ENCODE data around the gene SEMA3C.

DNA sequence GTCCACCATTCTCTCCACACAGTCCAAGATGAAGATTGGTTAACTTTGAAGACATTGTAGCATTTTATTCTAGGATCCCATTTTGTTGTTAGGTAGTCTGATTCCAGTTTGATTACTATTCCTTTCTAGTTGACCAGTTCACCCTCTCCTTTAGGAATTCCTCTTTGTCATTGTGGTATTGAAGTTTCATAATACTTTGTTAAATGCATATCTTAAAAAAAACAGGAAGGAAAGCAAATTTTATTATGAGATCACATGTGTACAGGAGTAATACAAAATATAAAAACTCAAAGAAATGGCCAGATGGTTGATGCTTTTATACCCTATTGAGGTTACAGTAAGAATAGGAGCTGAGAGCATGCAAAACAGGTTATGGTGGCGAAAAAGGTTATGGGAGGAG is 15.5 kb upstream of the SEMA3C start:
- no peak for TF ChIP-seq POLR2AphosphoS5 (IDR thresholded peaks at IDR 0.05; ENCODE audit: low read depth, low read length)
- TF ChIP-seq, protein P1, sequence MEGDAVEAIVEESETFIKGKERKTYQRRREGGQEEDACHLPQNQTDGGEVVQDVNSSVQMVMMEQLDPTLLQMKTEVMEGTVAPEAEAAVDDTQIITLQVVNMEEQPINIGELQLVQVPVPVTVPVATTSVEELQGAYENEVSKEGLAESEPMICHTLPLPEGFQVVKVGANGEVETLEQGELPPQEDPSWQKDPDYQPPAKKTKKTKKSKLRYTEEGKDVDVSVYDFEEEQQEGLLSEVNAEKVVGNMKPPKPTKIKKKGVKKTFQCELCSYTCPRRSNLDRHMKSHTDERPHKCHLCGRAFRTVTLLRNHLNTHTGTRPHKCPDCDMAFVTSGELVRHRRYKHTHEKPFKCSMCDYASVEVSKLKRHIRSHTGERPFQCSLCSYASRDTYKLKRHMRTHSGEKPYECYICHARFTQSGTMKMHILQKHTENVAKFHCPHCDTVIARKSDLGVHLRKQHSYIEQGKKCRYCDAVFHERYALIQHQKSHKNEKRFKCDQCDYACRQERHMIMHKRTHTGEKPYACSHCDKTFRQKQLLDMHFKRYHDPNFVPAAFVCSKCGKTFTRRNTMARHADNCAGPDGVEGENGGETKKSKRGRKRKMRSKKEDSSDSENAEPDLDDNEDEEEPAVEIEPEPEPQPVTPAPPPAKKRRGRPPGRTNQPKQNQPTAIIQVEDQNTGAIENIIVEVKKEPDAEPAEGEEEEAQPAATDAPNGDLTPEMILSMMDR (IDR thresholded peaks at IDR 0.05), result no peak
- TF ChIP-seq, protein P2, sequence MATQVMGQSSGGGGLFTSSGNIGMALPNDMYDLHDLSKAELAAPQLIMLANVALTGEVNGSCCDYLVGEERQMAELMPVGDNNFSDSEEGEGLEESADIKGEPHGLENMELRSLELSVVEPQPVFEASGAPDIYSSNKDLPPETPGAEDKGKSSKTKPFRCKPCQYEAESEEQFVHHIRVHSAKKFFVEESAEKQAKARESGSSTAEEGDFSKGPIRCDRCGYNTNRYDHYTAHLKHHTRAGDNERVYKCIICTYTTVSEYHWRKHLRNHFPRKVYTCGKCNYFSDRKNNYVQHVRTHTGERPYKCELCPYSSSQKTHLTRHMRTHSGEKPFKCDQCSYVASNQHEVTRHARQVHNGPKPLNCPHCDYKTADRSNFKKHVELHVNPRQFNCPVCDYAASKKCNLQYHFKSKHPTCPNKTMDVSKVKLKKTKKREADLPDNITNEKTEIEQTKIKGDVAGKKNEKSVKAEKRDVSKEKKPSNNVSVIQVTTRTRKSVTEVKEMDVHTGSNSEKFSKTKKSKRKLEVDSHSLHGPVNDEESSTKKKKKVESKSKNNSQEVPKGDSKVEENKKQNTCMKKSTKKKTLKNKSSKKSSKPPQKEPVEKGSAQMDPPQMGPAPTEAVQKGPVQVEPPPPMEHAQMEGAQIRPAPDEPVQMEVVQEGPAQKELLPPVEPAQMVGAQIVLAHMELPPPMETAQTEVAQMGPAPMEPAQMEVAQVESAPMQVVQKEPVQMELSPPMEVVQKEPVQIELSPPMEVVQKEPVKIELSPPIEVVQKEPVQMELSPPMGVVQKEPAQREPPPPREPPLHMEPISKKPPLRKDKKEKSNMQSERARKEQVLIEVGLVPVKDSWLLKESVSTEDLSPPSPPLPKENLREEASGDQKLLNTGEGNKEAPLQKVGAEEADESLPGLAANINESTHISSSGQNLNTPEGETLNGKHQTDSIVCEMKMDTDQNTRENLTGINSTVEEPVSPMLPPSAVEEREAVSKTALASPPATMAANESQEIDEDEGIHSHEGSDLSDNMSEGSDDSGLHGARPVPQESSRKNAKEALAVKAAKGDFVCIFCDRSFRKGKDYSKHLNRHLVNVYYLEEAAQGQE (IDR thresholded peaks at IDR 0.05; ENCODE audit: insufficient read depth in 1 of 2, low read depth in 2 of 2, low read length in 1 of 2), result no peak

Data from Panc1 (cell line).